Endodermal cell (in vitro differentiated cells): ENCODE measurements around the gene KANSL3. TPM values are rescaled to one million over a fixed set of nuclear protein-coding genes. Genes with fewer than 3 reads are reported as not detected.

Experiments used
- DNase-seq: peaks from one replicate; pipeline ENCODE4 v3.0.0-alpha.2; 2017
- H3K27ac ChIP-seq: 2 replicates; pipeline ENCODE4 v1.5.1; 2013; ENCODE audit warnings: mild to moderate bottlenecking, low read depth, low read length, moderate library complexity
- H3K27me3 ChIP-seq: 2 replicates; pipeline ENCODE4 v1.6.1; 2013; ENCODE audit warnings: mild to moderate bottlenecking, low read length, moderate library complexity; ENCODE audit not compliant: insufficient read depth, control insufficient read depth, poor library complexity, severe bottlenecking
- H3K36me3 ChIP-seq: 2 replicates; pipeline ENCODE4 v1.7.0; 2013; ENCODE audit warnings: mild to moderate bottlenecking, low read length, moderate library complexity; ENCODE audit not compliant: control insufficient read depth, insufficient read depth
- H3K4me1 ChIP-seq: one replicate; pipeline ENCODE4 v1.7.0; 2013; ENCODE audit warnings: low read length; ENCODE audit not compliant: control insufficient read depth, insufficient read depth
- H3K4me3 ChIP-seq: 2 replicates; pipeline ENCODE4 v1.5.1; 2013; ENCODE audit warnings: mild to moderate bottlenecking, low read length, moderate library complexity
- H3K9ac ChIP-seq: 2 replicates; pipeline ENCODE4 v1.6.1; 2013; ENCODE audit warnings: mild to moderate bottlenecking, low read length, moderate library complexity; ENCODE audit not compliant: poor library complexity, severe bottlenecking; ENCODE audit errors: extremely low read depth
- H3K9me3 ChIP-seq: 2 replicates; pipeline ENCODE4 v1.6.1; 2013; ENCODE audit warnings: mild to moderate bottlenecking, low read length, moderate library complexity; ENCODE audit not compliant: control insufficient read depth
- H3K27ac Mint-ChIP-seq: 2 replicates; pipeline ENCODE4 v1.8.0; 2020; ENCODE audit warnings: mixed read lengths
- H3K27me3 Mint-ChIP-seq: 2 replicates; pipeline ENCODE4 v1.8.0; 2021; ENCODE audit warnings: mild to moderate bottlenecking, mixed read lengths; ENCODE audit not compliant: insufficient read depth
- H3K36me3 Mint-ChIP-seq: 2 replicates; pipeline ENCODE4 v1.8.0; 2020; ENCODE audit warnings: low read depth, mixed read lengths
- H3K4me1 Mint-ChIP-seq: 2 replicates; pipeline ENCODE4 v1.8.0; 2020; ENCODE audit warnings: mixed read lengths
- H3K4me3 Mint-ChIP-seq: 2 replicates; pipeline ENCODE4 v1.8.0; 2020; ENCODE audit warnings: mild to moderate bottlenecking, moderate library complexity, mixed read lengths
- H3K9me3 Mint-ChIP-seq: 2 replicates; pipeline ENCODE4 v1.8.0; 2020; ENCODE audit warnings: mild to moderate bottlenecking, mixed read lengths
- CTCF ChIP-seq: fragments of 200-600 bp; sonication (generic); conservative IDR thresholded peaks from 2 replicates; pipeline ENCODE4 v1.5.0; 2021; ENCODE audit warnings: antibody characterized with exemption, mild to moderate bottlenecking
- WGBS, 2 experiments: methylation state at CpG; one replicate each; pipeline versions ENCODE4 v1.1.5 to v1.1.7; 2013; ENCODE audit warnings: missing lambda C conversion rate in 2 of 2, mixed read lengths in 1 of 2; ENCODE audit not compliant: insufficient coverage in 1 of 2, insufficient read length in 1 of 2; 5-methylcytosine and 5-hydroxymethylcytosine counted together
- total RNA-seq, 2 donors: library from RNA; stranded (reverse); fragmentation: NEBNext Ultra II Directional in 1 of 2; extraction: Animal tissue kit (Norgen Biotek cat#: 25700) in 1 of 2; gene quantifications; 2 replicates in 1 of 2; 3 replicates in 1 of 2; pipeline ENCODE4 v1.2.1, GENCODE V29; 2021

KANSL3 gene
- total RNA-seq, 2 donors from 2014 or later = 34.8 to 42.3 TPM

GRCh38 chr2:96649342-96649741 lies 11.2 kb upstream of the KANSL3 start:
- H3K27ac Mint-ChIP-seq = no peak overlapping the region
- 89 to 100% methylated on average over 1 of the region's 1 CpG for WGBS, 2 experiments

GRCh38 chr2:96648306-96648930 lies 10.3 kb upstream of the KANSL3 start:
- Mint-ChIP-seq H3K4me1 (no peaks in the 10 kb centered on the region), H3K9me3 (no peaks in the 10 kb centered on the region), H3K27me3 (peaks cover 4% of the 10 kb centered on the region), H3K36me3 (no peaks in the 10 kb centered on the region), H3K27ac (no peak overlapping the region), H3K4me3 (no peak overlapping the region)
- no peak for DNase-seq
- Histone ChIP-seq H3K9me3 (no peaks in the 10 kb centered on the region), H3K27me3 (no peaks in the 10 kb centered on the region), H3K4me1 (no peaks in the 10 kb centered on the region), H3K4me3 (no peak overlapping the region), H3K9ac (no peak overlapping the region), H3K27ac (no peak overlapping the region), H3K36me3 (no peaks in the 10 kb centered on the region)
- no peak for TF ChIP-seq CTCF
- WGBS, 2 experiments = 93 to 94% methylated on average over 5 to 7 of the region's 7 CpGs

More at GRCh38 chr2:96649342-96649741, 11.2 kb upstream of the KANSL3 start:
- Histone ChIP-seq H3K9ac (no peak overlapping the region), H3K27me3 (no peaks in the 10 kb centered on the region), H3K27ac (no peak overlapping the region), H3K36me3 (no peaks in the 10 kb centered on the region), H3K4me3 (no peak overlapping the region), H3K4me1 (no peaks in the 10 kb centered on the region), H3K9me3 (no peaks in the 10 kb centered on the region)
- no peaks in the 10 kb centered on the region for H3K36me3 Mint-ChIP-seq
- H3K4me3 Mint-ChIP-seq = no peak overlapping the region
- peaks cover 4% of the 10 kb centered on the region for H3K27me3 Mint-ChIP-seq
- H3K9me3 Mint-ChIP-seq = no peaks in the 10 kb centered on the region
- no peak for TF ChIP-seq CTCF
- H3K4me1 Mint-ChIP-seq = no peaks in the 10 kb centered on the region
- DNase-seq = no peak

GRCh38 chr2:96647681-96648080 lies 9.6 kb upstream of the KANSL3 start:
- no peaks in the 10 kb centered on the region for H3K9me3 ChIP-seq
- no peaks in the 10 kb centered on the region for H3K4me1 Mint-ChIP-seq
- peaks cover 4% of the 10 kb centered on the region for H3K27me3 Mint-ChIP-seq
- H3K27ac Mint-ChIP-seq = no peak overlapping the region
- no peaks in the 10 kb centered on the region for H3K27me3 ChIP-seq
- H3K36me3 ChIP-seq = no peaks in the 10 kb centered on the region
- 91 to 93% methylated on average over 4 to 6 of the region's 6 CpGs for WGBS, 2 experiments
- H3K4me3 Mint-ChIP-seq = no peak overlapping the region
- H3K27ac ChIP-seq = no peak overlapping the region
- DNase-seq = no peak
- TF ChIP-seq CTCF = no peak
- H3K4me1 ChIP-seq = no peaks in the 10 kb centered on the region
- no peak overlapping the region for H3K9ac ChIP-seq
- H3K9me3 Mint-ChIP-seq = no peaks in the 10 kb centered on the region
- H3K4me3 ChIP-seq = no peak overlapping the region
- no peaks in the 10 kb centered on the region for H3K36me3 Mint-ChIP-seq
